HL-60 (cell line): Measurements from ENCODE around the gene PDLIM5.

Experiments used
- DNase-seq, 2 experiments: peaks; one replicate each; pipeline ENCODE4 v3.0.0-alpha.2; 2010 to 2020; ENCODE audit warnings: low read depth in 1 of 2, low spot score in 1 of 2
- H3K27ac ChIP-seq: fragments of 250-450 bp; sonication (Bioruptor Pico); replicated peaks from 2 replicates; pipeline ENCODE4 v1.5.1; 2020; ENCODE audit warnings: mild to moderate bottlenecking, moderate library complexity
- H3K27me3 ChIP-seq: fragments of 250-450 bp; sonication (Bioruptor Pico); 2 replicates; pipeline ENCODE4 v1.5.1; 2021; ENCODE audit warnings: mild to moderate bottlenecking, moderate library complexity; ENCODE audit not compliant: insufficient read depth, poor library complexity, severe bottlenecking
- H3K4me3 ChIP-seq: replicated peaks from 2 replicates; pipeline ENCODE4 v1.5.1; 2011; ENCODE audit warnings: mild to moderate bottlenecking, control low read depth, low read length; ENCODE audit not compliant: insufficient read depth
- CTCF ChIP-seq: IDR thresholded peaks from one replicate; pipeline ENCODE4 v1.5.1; 2011; ENCODE audit warnings: low read length, control low read depth, inconsistent platforms; ENCODE audit not compliant: insufficient read depth
- GABPA ChIP-seq: IDR thresholded peaks from 2 replicates; pipeline ENCODE4 v1.6.1; 2012; ENCODE audit warnings: low read depth
- POLR2AphosphoS5 ChIP-seq: IDR thresholded peaks from 2 replicates; pipeline ENCODE4 v1.6.1; 2012; ENCODE audit warnings: low read depth
- REST ChIP-seq: IDR thresholded peaks from 2 replicates; pipeline ENCODE4 v1.6.1; 2012; ENCODE audit warnings: low read depth; ENCODE audit not compliant: insufficient replicate concordance
- SPI1 ChIP-seq: IDR thresholded peaks from 2 replicates; pipeline ENCODE4 v1.6.1; 2012; ENCODE audit warnings: low read depth, mild to moderate bottlenecking, borderline replicate concordance

PDLIM5 gene

GRCh38 chr4:94461506-94461905 lies 9.8 kb downstream of the PDLIM5 start:
- Histone ChIP-seq H3K4me3 (no peak overlapping the region), H3K27me3 (no peaks in the 10 kb centered on the region), H3K27ac (no peak overlapping the region)
- no peak for DNase-seq
- TF ChIP-seq GABPA = no peak
- TF ChIP-seq POLR2AphosphoS5 = no peak

- no peak overlapping the region for H3K27ac ChIP-seq
- H3K4me3 ChIP-seq = no peak overlapping the region
- TF ChIP-seq SPI1 = no peak
- TF ChIP-seq CTCF = no peak
- no peak for TF ChIP-seq POLR2AphosphoS5
- TF ChIP-seq REST = no peak
- TF ChIP-seq GABPA = no peak
- no peak for DNase-seq
- no peaks in the 10 kb centered on the region for H3K27me3 ChIP-seq
Observed at GRCh38 chr4:94462572-94462971, 10.8 kb downstream of the PDLIM5 start.

- H3K4me3 ChIP-seq = no peak overlapping the region
- TF ChIP-seq GABPA = no peak
- H3K27me3 ChIP-seq = no peaks in the 10 kb centered on the region
- DNase-seq = no peak
- no peak overlapping the region for H3K27ac ChIP-seq
Observed at GRCh38 chr4:94463771-94464170, 12.0 kb downstream of the PDLIM5 start.

GRCh38 chr4:94466371-94466770 lies 14.6 kb downstream of the PDLIM5 start:
- no peaks in the 10 kb centered on the region for H3K27me3 ChIP-seq
- H3K4me3 ChIP-seq = no peak overlapping the region
- no peak overlapping the region for H3K27ac ChIP-seq
- no peak for TF ChIP-seq SPI1
- no peak for TF ChIP-seq GABPA
- no peak for DNase-seq

- no peak overlapping the region for H3K27ac ChIP-seq
- no peaks in the 10 kb centered on the region for H3K27me3 ChIP-seq
- no peak for DNase-seq
- no peak overlapping the region for H3K4me3 ChIP-seq
- TF ChIP-seq CTCF (no peak), REST (no peak), SPI1 (no peak), POLR2AphosphoS5 (no peak), GABPA (no peak)
Observed at GRCh38 chr4:94466923-94467322, 15.2 kb downstream of the PDLIM5 start.
